A549 treated with dexamethasone at 1 μM for 4 hours (cell line): ENCODE measurements around the gene KDM2B. TPM values are rescaled to one million over a fixed set of nuclear protein-coding genes. Genes with fewer than 3 reads are reported as not detected.

ENCODE experiments used
- total RNA-seq: library from RNA; stranded (reverse); fragments of 200-300 nt; extraction: Qiagen RNA extraction; gene quantifications from 5 replicates; pipeline ENCODE4 v1.2.3, GENCODE V29; 2022

KDM2B gene
- total RNA-seq = 15.7 to 20.4 TPM (median 17.7 TPM) in 5 replicates

DNA sequence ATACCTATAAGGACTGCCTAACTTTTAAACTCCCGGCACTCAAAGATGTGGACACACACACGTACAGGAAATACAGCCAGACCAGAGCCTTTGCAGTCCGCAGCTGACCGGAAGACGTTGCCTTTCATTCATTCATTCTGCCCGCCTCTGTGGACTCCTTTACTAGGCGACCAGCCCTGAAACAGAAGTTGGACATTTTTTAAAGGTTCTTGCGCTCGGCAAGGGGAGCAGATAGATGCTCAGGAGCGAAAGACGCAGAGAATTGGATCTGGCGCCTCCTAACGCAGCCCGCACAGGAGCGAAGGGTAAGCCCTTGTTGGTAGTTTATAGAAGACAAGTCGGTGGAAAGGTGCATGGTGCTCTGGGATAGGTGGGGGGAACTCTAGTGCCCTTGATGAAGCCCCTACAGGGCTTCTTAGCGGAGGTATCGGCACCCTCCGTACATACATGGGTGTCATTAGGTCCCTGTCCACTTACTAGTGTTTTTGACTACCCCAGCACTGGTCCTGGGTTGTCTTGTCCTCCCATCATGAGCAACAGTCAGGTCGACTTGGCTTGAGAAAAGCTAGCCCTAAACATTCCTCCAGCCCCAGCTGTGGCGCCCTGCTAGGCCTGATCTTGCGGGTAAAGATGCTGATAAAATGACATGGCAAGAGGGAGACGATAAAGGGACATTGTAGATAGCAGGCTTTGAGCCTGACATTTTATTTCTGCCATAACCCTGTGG, at the start of gene KDM2B:
KDM2B (minus strand) TSS at position 65 of the 727 bp plus-strand sequence. CDS start 112 bp downstream, outside the sequence.

DNA sequence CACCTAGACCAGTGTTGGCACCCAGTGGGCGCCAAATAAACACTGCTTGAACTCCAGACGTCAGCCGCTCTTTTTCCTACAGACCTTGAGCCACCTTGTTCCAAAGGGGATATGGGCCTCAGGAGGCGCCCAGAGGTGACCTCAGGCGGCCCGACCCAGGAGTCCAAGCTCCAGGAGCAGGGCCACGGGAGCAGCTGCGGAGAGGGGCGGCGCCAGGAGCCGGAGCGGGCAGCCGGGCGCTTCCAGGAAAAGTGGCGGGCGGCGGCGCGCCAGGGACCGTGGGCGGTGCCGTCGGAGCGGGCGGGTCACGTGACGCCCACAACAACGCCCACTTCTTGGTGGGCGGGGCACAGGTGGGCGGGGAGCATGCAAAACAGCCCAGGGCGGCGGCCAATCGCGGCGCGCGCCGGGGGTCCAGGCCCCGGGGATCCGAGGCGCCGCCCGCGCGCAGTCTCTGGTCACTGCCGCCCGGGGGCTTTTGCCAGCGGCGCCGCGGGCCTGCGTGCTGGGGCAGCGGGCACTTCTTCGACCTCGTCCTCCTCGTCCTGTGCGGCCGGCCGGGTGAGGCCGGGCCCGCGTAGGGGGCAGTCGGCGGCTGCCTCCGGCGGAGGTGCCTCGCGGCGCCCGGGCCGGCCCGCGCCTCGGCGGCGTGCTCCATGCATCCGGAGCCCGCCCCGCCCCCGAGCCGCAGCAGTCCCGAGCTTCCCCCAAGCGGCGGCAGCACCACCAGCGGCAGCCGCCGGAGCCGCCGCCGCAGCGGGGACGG, 45.4 kb upstream of the KDM2B start, which contains the start of gene ORAI1:
ORAI1 (plus strand) TSS at position 444 of the 766 bp plus-strand sequence.

DNA sequence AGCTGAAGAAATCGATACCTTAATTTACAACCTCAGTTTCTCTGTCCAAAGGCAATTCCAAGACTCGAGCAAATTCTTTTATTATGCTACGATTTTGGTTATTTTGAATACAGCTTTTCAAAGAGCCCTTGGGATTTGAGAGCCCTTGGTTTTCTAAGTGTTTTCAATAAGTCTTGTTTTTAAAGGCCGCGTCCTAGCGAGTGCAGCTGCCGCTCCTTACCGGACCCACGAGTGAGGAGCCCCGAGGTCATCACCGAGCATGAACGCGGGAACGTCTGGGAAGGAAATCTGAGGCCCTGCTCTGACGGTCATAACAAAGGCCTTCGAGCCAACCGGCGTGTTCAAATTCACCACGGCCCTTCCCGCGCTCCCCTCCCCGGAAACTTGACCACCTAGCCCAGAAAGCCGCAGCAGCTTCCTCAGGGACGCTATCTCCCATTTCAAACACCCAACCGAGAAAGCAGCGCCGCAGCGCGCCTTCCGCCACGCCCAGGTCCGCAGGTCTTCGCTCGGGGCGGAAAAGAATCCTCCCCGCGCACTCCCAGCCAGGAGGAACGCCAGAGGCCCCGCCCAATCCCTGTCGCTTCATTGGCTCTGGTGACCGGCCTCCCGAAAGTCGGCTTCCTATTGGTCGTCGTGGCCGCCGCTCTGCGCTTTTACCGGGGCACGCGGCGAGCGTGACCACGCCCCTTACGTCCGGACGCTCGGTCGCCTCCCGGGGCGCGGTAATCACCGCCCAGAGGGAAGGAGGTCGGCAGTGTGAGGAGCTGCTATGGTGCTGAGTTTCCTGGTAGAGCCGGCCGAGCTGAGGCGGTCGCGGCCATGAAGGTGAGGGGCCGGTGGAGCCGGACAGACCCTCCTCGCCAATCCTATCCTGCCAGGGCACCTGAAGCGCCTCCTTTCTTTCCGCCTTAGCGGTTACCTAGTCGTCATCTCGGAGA, 181.2 kb downstream of the KDM2B start, which contains the start of gene RNF34:
RNF34 (plus strand) TSS at position 728 of the 941 bp plus-strand sequence; CDS start at position 823, 95 bp downstream.

Other genes starting within 250 kb of the KDM2B start
- gene ANAPC5, start 228.6 kb downstream of the KDM2B start, total RNA-seq = 75.1 to 86.5 TPM (median 85.5 TPM) in 5 replicates
- gene RNF34, start 180.9 kb downstream of the KDM2B start, total RNA-seq = 35.2 to 44.7 TPM (median 43.3 TPM) in 5 replicates
- gene ORAI1, start 45.5 kb upstream of the KDM2B start, total RNA-seq = 21.0 to 34.2 TPM (median 32.3 TPM) in 5 replicates
- 0.25 to 0.65 TPM (median 0.33 TPM) in 5 replicates for gene MORN3, start 88.6 kb upstream of the KDM2B start, total RNA-seq
- 11.2 to 23.3 TPM (median 19.8 TPM) in 5 replicates for gene TMEM120B, start 131.7 kb upstream of the KDM2B start, total RNA-seq
- gene RHOF, start 212.7 kb upstream of the KDM2B start, total RNA-seq = 62.8 to 84.5 TPM (median 81.9 TPM) in 5 replicates
- gene SETD1B, start 223.0 kb upstream of the KDM2B start, total RNA-seq = 7.2 to 16.5 TPM (median 14.5 TPM) in 5 replicates